Activated T-cell treated with anti-CD3 and anti-CD28 coated beads for 4 hours (primary cell): Measurements from ENCODE around the gene HMGN4.
"Not testable (repeated sequence)": the region's sequence is repeated elsewhere in the genome, so short reads cannot be mapped to it uniquely, and the experiment has no call there.

ENCODE experiments used
- DNase-seq: peaks from one replicate; pipeline ENCODE4 v3.0.0-alpha.2; 2020

The HMGN4 gene

GRCh38 chr6:26524314-26524713 lies 13.9 kb upstream of the HMGN4 start:
- not testable (repeated sequence) for DNase-seq

GRCh38 chr6:26524722-26525370 lies 13.3 kb upstream of the HMGN4 start:
- no peak for DNase-seq

- DNase-seq, result no peak
Observed at GRCh38 chr6:26525838-26526237, 12.3 kb upstream of the HMGN4 start.

- DNase-seq, result no peak
Observed at GRCh38 chr6:26526928-26527327, 11.2 kb upstream of the HMGN4 start.

GRCh38 chr6:26530203-26530602 lies 8.0 kb upstream of the HMGN4 start:
- DNase-seq, result no peak

- DNase-seq, result no peak
Observed at GRCh38 chr6:26531897-26532296, 6.3 kb upstream of the HMGN4 start.

GRCh38 chr6:26532699-26533531 lies 5.3 kb upstream of the HMGN4 start:
- peak; percentile 98 for DNase-seq

- DNase-seq, result no peak
Observed at GRCh38 chr6:26533532-26533931, 4.6 kb upstream of the HMGN4 start.

GRCh38 chr6:26534681-26535465 lies 3.3 kb upstream of the HMGN4 start:
- no peak for DNase-seq

- DNase-seq, result no peak
Observed at GRCh38 chr6:26536571-26537159, 1.5 kb upstream of the HMGN4 start.

- peak; percentile 91 for DNase-seq
Observed at GRCh38 chr6:26537160-26537845, 863 bp upstream of the HMGN4 start.

- no peak for DNase-seq
Observed at GRCh38 chr6:26538572-26538902, 371 bp downstream of the HMGN4 start.

GRCh38 chr6:26539071-26539615 lies 977 bp downstream of the HMGN4 start:
- DNase-seq, result no peak

GRCh38 chr6:26541579-26541978 lies 3.4 kb downstream of the HMGN4 start:
- no peak for DNase-seq

- DNase-seq, result no peak
Observed at GRCh38 chr6:26543953-26544352, 5.8 kb downstream of the HMGN4 start.

- DNase-seq, result no peak
Observed at GRCh38 chr6:26544473-26544872, 6.3 kb downstream of the HMGN4 start.

- DNase-seq, result no peak
Observed at GRCh38 chr6:26545627-26546026, 7.5 kb downstream of the HMGN4 start.

GRCh38 chr6:26547363-26547762 lies 9.2 kb downstream of the HMGN4 start:
- DNase-seq, result not testable (repeated sequence)

GRCh38 chr6:26550250-26550993 lies 12.3 kb downstream of the HMGN4 start:
- DNase-seq, result no peak

GRCh38 chr6:26552205-26552604 lies 14.0 kb downstream of the HMGN4 start:
- no peak for DNase-seq

- DNase-seq, result no peak
Observed at GRCh38 chr6:26552640-26553188, 14.5 kb downstream of the HMGN4 start.
